ENCODE measurements around the gene NT5C1B. TPM values are rescaled to one million over a fixed set of nuclear protein-coding genes. Genes with fewer than 3 reads are reported as not detected.

Gene NT5C1B
- total RNA-seq, 1 donor from 2014 or later: not detected

- H3K27ac Mint-ChIP-seq (ENCODE audit: unreplicated experiment): no peak overlapping the region
- peaks cover 3% of the 10 kb centered on the region for H3K27me3 Mint-ChIP-seq (ENCODE audit: low read depth)
- no peak for TF ChIP-seq CTCF (conservative IDR thresholded peaks at IDR 0.05)
- H3K36me3 Mint-ChIP-seq (ENCODE audit: low read depth): no peaks in the 10 kb centered on the region
- no peaks in the 10 kb centered on the region for H3K9me3 Mint-ChIP-seq
- no peak overlapping the region for H3K4me3 Mint-ChIP-seq
- H3K4me1 Mint-ChIP-seq: no peaks in the 10 kb centered on the region
- no peak for DNase-seq (ENCODE audit: low read depth, low spot score)
Measured at GRCh38 chr2:18619091-18619490, 29.7 kb upstream of the NT5C1B start.

GRCh38 chr2:18614041-18614440 lies 24.7 kb upstream of the NT5C1B start:
- TF ChIP-seq CTCF (conservative IDR thresholded peaks at IDR 0.05): no peak
- H3K36me3 Mint-ChIP-seq (ENCODE audit: low read depth): no peaks in the 10 kb centered on the region
- no peaks in the 10 kb centered on the region for H3K4me1 Mint-ChIP-seq
- no peaks in the 10 kb centered on the region for H3K9me3 Mint-ChIP-seq
- no peak overlapping the region for H3K4me3 Mint-ChIP-seq
- DNase-seq (ENCODE audit: low read depth, low spot score): no peak
- H3K27me3 Mint-ChIP-seq (ENCODE audit: low read depth): no peaks in the 10 kb centered on the region
- no peak overlapping the region for H3K27ac Mint-ChIP-seq (ENCODE audit: unreplicated experiment)

GRCh38 chr2:18612133-18612532 lies 22.8 kb upstream of the NT5C1B start:
- DNase-seq (ENCODE audit: low read depth, low spot score): no peak
- H3K4me3 Mint-ChIP-seq: no peak overlapping the region
- no peaks in the 10 kb centered on the region for H3K27me3 Mint-ChIP-seq (ENCODE audit: low read depth)
- H3K9me3 Mint-ChIP-seq: no peaks in the 10 kb centered on the region
- no peak overlapping the region for H3K27ac Mint-ChIP-seq (ENCODE audit: unreplicated experiment)
- no peaks in the 10 kb centered on the region for H3K36me3 Mint-ChIP-seq (ENCODE audit: low read depth)
- TF ChIP-seq CTCF (conservative IDR thresholded peaks at IDR 0.05): no peak
- no peaks in the 10 kb centered on the region for H3K4me1 Mint-ChIP-seq

- peak overlapping the region; percentile 23 for H3K27ac Mint-ChIP-seq (ENCODE audit: unreplicated experiment)
- no peak for DNase-seq (ENCODE audit: low read depth, low spot score)
- no peak overlapping the region for H3K4me3 Mint-ChIP-seq
- no peaks in the 10 kb centered on the region for H3K9me3 Mint-ChIP-seq
- H3K36me3 Mint-ChIP-seq (ENCODE audit: low read depth): no peaks in the 10 kb centered on the region
- no peaks in the 10 kb centered on the region for H3K27me3 Mint-ChIP-seq (ENCODE audit: low read depth)
- no peaks in the 10 kb centered on the region for H3K4me1 Mint-ChIP-seq
- no peak for TF ChIP-seq CTCF (conservative IDR thresholded peaks at IDR 0.05)
Measured at GRCh38 chr2:18611604-18612003, 22.2 kb upstream of the NT5C1B start.

- Mint-ChIP-seq H3K27ac (ENCODE audit: unreplicated experiment) (peak overlapping the region; percentile 23), H3K4me3 (no peak overlapping the region), H3K27me3 (ENCODE audit: low read depth) (no peaks in the 10 kb centered on the region), H3K36me3 (ENCODE audit: low read depth) (no peaks in the 10 kb centered on the region), H3K9me3 (no peaks in the 10 kb centered on the region), H3K4me1 (no peaks in the 10 kb centered on the region)
- TF ChIP-seq CTCF (conservative IDR thresholded peaks at IDR 0.05): no peak
- DNase-seq (ENCODE audit: low read depth, low spot score): no peak
Measured at GRCh38 chr2:18611184-18611583, 21.8 kb upstream of the NT5C1B start.

GRCh38 chr2:18610651-18611050 lies 21.3 kb upstream of the NT5C1B start:
- TF ChIP-seq CTCF (conservative IDR thresholded peaks at IDR 0.05): no peak
- Mint-ChIP-seq H3K36me3 (ENCODE audit: low read depth) (no peaks in the 10 kb centered on the region), H3K27ac (ENCODE audit: unreplicated experiment) (no peak overlapping the region), H3K27me3 (ENCODE audit: low read depth) (no peaks in the 10 kb centered on the region), H3K4me1 (no peaks in the 10 kb centered on the region), H3K4me3 (no peak overlapping the region), H3K9me3 (no peaks in the 10 kb centered on the region)
- DNase-seq (ENCODE audit: low read depth, low spot score): no peak

Measured in neural crest cell (in vitro differentiated cells).